HG03469 (cell line): ENCODE results near the gene SLITRK3.

Experiments used
- ATAC-seq: cut with Tn5 transposase; IDR thresholded peaks from one replicate; pipeline ENCODE4 v1.9.1; 2021; ENCODE audit warnings: mild to moderate bottlenecking, moderate library complexity, moderate number of reproducible peaks; ENCODE audit not compliant: unreplicated experiment

The SLITRK3 gene, protein sequence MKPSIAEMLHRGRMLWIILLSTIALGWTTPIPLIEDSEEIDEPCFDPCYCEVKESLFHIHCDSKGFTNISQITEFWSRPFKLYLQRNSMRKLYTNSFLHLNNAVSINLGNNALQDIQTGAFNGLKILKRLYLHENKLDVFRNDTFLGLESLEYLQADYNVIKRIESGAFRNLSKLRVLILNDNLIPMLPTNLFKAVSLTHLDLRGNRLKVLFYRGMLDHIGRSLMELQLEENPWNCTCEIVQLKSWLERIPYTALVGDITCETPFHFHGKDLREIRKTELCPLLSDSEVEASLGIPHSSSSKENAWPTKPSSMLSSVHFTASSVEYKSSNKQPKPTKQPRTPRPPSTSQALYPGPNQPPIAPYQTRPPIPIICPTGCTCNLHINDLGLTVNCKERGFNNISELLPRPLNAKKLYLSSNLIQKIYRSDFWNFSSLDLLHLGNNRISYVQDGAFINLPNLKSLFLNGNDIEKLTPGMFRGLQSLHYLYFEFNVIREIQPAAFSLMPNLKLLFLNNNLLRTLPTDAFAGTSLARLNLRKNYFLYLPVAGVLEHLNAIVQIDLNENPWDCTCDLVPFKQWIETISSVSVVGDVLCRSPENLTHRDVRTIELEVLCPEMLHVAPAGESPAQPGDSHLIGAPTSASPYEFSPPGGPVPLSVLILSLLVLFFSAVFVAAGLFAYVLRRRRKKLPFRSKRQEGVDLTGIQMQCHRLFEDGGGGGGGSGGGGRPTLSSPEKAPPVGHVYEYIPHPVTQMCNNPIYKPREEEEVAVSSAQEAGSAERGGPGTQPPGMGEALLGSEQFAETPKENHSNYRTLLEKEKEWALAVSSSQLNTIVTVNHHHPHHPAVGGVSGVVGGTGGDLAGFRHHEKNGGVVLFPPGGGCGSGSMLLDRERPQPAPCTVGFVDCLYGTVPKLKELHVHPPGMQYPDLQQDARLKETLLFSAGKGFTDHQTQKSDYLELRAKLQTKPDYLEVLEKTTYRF

GRCh38 chr3:165195640-165196576 lies at the start of gene SLITRK3:
Gene SLITRK3 (minus strand): TSS chr3:165196384. CDS start chr3:165190830, 5,554 bp downstream.
- no peak for ATAC-seq

- no peak for ATAC-seq
Observed at GRCh38 chr3:165243597-165243996, 47.4 kb upstream of the SLITRK3 start.

DNA sequence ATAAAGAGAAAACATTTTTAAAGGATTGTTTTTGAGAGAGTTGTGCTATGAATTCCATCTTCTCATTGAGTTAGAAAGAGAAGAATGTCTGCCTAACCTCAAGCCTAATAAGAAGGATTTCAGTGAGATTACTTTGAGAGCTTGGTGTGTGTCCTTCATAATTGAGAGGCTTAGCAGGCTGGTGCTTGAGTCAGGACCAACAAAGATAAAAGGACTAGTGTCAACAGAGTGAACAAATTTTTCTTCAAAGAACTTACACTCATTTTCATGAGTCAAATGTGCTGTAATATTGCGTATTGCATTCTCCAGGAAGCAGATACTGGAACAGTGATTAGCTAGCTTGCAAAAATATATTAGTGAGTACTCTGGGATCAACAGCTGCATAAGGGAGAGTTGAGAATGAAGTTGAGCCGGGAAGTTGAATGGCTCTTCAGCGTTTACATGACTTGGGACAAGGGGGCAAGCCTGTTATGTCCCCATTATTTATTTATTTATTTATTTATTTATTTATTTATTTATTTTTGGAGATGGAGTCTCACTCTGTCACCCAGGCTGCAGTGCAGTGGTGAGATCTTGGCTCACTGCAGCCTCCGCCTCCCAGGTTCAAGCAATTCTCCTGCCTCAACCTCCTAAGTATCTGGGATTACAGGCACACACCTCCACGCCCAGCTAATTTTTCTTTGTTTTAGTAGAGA lies 37.5 kb upstream of the SLITRK3 start:
- no peak for ATAC-seq

- no peak for ATAC-seq
Observed at GRCh38 chr3:165225604-165226003, 29.4 kb upstream of the SLITRK3 start.

DNA sequence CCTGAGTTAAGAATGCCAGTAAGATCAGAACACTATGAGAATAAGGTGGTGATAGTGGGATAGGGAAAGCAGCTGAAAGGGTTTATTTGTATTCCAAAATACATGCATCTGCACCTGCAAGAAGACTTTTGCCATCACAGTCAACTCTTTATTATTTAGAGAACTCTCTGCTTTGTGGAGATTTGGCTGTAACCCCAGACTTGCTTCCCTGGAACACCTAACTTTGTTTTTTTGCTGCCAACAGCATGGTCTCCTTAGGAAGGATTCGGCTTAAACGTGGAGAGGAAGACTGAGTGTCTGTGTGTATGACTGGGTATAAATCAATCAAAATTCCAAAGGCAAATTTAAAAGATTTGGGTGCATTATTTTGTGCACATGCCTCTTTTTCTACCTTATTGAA lies 21.6 kb upstream of the SLITRK3 start:
- no peak for ATAC-seq

- no peak for ATAC-seq
Observed at GRCh38 chr3:165212580-165212979, 16.4 kb upstream of the SLITRK3 start.

GRCh38 chr3:165211721-165212120 lies 15.5 kb upstream of the SLITRK3 start:
- no peak for ATAC-seq

- no peak for ATAC-seq
Observed at GRCh38 chr3:165210727-165211126, 14.5 kb upstream of the SLITRK3 start.

- no peak for ATAC-seq
Observed at GRCh38 chr3:165210132-165210531, 13.9 kb upstream of the SLITRK3 start.

- peak; percentile 93 for ATAC-seq
Observed at GRCh38 chr3:165206454-165207266, 10.5 kb upstream of the SLITRK3 start.

DNA sequence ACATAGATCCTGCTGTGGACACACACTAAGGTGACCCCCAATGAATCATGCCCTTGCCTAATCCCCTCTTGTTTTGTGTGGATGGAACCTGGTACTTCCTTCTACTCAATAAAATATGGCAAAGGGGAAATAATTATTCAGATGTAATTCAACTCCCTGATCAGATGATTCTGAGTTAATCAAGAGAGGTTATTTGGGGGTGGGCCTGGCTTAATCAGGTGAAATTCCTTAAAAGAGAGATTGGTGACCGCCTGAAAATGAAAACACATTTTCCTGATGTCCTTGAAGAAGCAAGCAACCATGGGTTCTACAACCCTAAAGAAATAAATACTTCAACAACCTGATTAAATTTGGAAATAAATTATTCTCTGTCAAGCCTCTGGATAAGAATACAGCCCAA lies 8.3 kb upstream of the SLITRK3 start:
- ATAC-seq: no peak

DNA sequence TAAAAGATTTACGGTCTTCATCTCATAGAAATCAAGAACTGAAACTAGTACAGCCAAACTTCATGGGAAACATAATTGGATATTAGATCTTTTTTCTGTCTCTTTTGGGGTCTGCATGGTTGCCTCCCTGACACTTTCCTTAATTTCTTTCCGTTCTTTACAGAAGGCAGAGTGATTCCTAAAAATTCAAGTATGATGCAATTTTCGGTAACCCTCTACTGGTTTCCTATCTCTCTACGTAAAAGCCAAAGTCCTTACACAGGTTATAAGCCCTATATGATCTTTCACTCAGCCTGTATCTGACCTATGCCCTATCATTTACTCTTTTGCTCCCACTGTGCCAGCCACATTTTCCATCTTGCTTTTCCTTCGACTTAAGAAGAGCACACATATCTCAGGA lies 6.8 kb upstream of the SLITRK3 start:
- ATAC-seq: no peak

DNA sequence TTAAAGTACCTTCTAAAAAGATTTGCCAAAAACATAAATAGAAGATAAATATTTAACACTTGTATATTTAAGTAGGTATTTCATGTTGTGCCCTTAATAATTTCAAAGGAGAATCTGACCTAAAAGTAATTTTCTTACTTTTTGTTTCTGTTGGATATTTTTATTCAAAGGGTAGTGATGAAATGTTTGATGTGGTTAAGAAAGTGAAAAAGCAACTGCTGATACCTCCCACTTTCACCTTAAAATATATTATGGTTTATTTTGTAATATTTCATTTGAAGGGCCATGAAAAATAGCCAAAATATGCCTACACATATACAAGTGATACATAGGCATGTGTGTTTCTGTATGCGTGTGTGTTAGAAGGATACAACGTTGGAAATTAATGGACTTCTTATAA lies 5.8 kb upstream of the SLITRK3 start:
- no peak for ATAC-seq

DNA sequence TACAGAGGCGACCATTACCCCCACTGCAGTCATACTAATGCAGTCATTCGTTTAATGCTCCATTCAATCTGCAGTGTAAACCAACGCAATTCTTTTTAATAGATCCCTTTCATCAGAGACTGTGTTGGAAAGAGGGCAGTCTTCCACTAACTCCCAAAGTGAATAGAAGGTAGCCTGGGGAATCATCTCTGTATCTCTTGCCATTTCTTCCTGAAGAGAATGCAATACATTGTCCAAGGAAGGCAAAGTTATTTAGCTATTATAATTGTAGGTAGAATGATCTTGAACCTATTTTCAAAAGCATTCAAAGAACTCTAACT lies 1.3 kb upstream of the SLITRK3 start:
- no peak for ATAC-seq

DNA sequence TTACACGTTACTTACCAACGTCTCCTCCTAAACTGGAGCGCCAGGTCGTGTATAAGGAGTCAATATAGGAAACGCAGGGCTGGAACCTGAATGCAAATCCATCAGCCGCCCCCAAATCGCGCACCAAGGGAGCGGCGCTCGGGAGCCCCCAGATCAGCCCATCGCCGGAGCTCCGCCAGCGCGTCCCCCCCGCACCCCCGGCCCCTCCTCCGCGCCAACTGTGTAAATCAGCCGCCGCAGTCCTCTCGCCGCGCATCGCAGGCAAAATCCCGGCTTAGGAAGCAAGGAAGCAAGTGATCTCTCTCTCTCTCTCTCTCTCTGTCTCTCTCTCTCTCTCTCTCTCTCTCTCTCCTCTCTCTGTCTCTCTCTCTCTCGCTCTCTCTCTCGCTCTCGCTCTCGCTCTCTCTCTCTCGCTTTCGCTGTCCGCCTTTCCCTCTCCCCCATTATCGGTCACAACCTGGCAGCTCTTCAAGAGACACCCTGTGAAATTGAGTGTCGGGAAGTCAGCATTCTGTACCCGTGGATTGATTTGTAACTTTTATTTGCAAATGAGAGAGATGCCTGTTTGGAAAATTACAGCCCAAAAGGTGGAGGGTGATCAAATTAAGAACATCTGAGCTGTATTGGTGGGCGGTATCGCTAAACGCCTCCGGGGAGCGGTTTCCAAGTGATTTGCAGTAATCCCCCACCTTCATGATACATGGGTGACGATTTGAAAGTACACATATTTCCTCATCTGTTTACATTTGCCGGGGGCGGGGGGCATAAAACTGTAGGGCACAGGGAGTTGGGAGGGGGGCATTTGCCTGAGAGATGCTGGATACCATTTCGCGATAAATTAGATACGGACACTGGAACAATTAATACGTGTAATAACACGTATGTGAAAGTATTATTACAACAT lies 645 bp upstream of the SLITRK3 start:
- ATAC-seq: no peak

GRCh38 chr3:165195241-165195639 lies 944 bp downstream of the SLITRK3 start:
- no peak for ATAC-seq

DNA sequence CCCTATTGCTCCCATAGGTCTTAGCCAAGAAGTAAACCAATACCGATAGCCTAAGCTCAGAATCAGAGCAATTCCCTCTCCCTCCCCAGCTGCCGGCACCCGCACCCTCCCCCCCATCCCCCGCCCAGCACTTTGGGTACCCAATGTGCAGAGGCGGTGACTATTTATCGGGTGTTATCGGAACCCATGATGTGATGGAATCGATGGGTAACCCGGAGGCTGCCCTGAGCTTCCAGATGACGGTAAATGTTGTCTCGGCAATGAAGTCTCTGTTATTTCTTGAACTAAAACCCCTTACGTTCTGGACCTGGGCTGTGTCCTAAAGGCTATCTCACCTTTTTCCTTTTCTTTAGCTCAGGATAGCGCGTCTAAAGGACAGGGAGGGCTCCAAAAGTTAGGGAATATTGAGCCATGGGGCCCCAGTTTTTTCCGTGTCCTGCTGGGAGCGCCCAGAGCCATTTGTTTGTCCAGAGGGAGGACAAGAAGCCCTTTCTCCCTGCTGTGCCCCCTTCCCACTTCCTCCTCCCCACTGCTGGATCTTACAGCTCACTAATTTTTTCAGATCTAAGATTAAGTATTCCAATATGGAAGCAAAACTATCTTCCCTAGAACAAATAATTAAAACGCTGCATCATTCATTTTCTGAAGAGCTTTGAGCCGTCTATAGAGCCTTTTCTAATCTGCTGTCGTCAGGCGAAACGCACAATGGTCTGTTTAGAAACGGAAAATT lies 1.5 kb downstream of the SLITRK3 start:
- no peak for ATAC-seq
